T-helper 2 cell treated with Interferon-gamma antibody and Interleukin-4, amounts not matched to agents 100 ng/mL and 5 ng/mL, for 36 hours (primary cell): Measurements from ENCODE around the gene PALM2AKAP2. TPM values are rescaled to one million over a fixed set of nuclear protein-coding genes. Genes with fewer than 3 reads are reported as not detected.

Experiments used
- intact Hi-C: fragments of 100-400 bp; cut with micrococcal nuclease; formaldehyde crosslinking; loops from one replicate; pipeline ENCODE4 v1.15.1; 2023
- total RNA-seq: library from RNA; stranded (reverse); gene quantifications from 2 replicates; pipeline ENCODE4 v1.2.3, GENCODE V29; 2022

PALM2AKAP2 gene
- not detected in 2 replicates for total RNA-seq

DNA sequence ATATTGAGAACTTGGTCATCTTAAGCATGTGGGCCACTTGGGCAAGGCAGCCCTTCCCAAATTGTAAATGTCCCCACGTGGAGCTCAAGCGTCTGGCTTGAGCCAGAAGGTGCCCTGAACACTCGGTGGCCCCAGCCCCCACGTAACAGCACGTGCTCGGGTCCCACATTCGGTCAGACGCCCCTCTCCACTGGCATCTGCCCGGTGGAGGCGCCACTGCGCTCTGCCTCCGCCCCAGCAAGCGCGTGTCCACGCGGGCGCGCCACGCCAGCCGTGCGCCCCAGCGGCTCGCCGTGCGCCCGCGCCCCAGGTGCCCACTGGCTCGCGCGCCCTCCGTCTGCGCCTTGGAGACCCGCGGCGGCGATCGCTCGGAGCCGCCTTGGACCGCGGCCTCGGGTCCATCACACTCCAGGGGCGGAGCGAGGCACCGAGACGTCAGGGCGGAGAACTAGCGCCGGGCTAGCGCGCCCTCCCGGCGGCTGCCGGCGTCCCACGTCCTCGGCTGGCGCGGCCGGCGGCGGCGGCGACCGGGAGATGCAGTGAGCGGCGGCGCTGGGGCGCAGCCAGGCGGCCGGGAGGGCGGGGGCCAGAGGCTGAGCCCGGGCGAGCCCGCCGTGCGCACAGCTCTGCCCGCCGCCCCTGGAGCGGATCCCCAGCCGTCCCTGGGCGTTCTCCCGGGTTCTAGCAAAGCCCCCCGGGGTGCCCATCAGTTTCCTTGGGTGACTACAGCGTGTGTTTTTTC is at the start of gene PALM2AKAP2:
TSS of gene PALM2AKAP2 (plus strand) at position 488 of the 742 bp plus-strand sequence. CDS start 291 bp downstream, outside the sequence.
- intact Hi-C loops, result no loop called here

- intact Hi-C loops, result no loop called here
Observed at GRCh38 chr9:109730228-109730627, 49.8 kb upstream of the PALM2AKAP2 start.

GRCh38 chr9:109733690-109734089 is 46.3 kb upstream of the PALM2AKAP2 start:
- intact Hi-C loops, result no loop called here

DNA sequence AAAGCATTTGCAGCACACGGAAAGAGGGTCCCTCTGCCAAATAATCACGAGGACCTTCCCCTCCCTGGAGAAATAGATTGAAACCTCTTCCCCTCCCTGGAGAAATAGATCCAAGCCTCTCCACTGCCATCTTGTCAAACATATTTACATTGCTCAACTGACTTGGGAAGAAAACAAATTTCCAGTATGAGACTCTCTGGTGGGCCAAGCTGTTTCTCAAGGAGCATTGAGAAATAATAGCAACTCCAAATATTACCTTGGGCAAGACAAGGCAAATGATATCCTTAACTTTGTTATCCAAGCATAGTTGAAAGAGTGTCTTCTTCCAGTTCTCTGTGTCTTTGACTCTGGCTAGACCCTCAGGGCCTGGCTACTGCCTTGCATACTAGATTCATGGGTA is 45.2 kb upstream of the PALM2AKAP2 start:
- intact Hi-C loops, result no loop called here

DNA sequence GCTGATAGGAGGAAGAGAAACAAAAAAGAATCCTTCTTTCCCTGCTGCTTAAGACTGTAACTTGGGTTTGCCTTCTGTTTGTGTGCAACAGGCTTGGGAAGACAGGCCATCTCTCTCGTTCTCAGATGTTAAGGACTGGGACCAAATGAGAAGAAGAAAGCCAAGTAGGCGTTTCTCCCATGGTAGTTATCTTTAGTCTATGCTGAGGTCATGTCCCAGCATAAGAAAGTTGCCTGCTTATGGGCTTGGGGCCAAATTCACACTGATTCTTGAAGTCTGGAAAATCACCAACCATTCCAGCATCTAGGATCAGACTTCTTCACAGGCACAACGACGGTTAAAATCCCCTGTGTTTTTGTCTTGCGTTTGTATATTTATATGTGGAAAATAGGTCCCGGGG is 44.2 kb upstream of the PALM2AKAP2 start:
- intact Hi-C loops, result no loop called here

DNA sequence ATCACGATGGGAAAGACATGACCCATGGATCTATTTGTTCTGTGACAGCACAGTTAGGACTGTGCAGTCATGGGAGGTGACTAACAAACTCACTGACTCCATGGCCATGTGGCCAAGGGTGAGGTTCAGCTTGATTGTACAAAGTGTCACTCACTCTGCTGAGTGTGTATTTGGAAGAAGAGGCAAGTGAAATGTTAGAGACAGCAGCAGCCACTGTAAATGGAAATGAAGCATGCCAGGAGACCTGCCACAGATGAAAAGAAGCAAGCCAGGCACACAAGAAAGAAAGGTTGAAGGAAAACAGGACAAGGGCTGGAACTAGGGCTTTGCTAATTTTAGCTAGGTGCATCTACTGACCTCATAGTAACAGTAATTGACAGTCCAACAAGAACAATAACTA is 42.7 kb upstream of the PALM2AKAP2 start:
- intact Hi-C loops, result no loop called here

GRCh38 chr9:109739760-109740159 is 40.2 kb upstream of the PALM2AKAP2 start:
- intact Hi-C loops, result no loop called here

DNA sequence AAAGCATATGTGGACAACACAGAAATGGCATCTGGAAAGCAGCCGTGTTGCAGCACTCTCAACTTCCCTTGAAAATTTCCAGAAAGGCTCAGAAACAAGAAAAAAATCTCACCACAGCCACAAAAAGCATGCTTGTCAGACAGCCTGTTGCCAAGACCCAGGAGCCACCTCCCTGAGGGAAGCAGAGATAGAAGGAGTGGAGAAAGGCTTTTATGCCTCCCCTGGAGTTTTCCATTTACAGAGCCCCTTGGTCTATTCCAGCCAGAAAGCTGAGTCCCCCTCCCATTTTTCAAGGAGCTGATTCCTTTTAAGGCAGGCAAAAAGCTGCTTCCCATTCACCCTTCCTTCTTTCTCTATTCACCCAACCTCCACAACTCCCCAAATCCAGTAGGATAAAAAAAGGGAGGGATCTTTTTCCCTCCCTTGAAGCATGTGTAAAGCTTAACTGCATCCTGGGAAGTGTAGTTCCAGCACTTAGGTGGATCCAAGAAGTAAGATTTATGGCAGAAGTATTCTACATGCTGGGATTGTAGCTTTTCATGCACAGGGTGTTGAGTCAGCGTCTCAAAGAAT is 37.1 kb upstream of the PALM2AKAP2 start:
- intact Hi-C loops, result no loop called here

- intact Hi-C loops, result no loop called here
Observed at GRCh38 chr9:109743696-109744095, 36.3 kb upstream of the PALM2AKAP2 start.

GRCh38 chr9:109745335-109746283 is 34.4 kb upstream of the PALM2AKAP2 start:
- intact Hi-C loops, result no loop called here

GRCh38 chr9:109751253-109751652 is 28.7 kb upstream of the PALM2AKAP2 start:
- intact Hi-C loops, result no loop called here

- intact Hi-C loops, result no loop called here
Observed at GRCh38 chr9:109753308-109753707, 26.7 kb upstream of the PALM2AKAP2 start.

GRCh38 chr9:109755040-109755439 is 25.0 kb upstream of the PALM2AKAP2 start:
- intact Hi-C loops, result no loop called here

GRCh38 chr9:109759589-109759988 is 20.4 kb upstream of the PALM2AKAP2 start:
- intact Hi-C loops, result no loop called here

DNA sequence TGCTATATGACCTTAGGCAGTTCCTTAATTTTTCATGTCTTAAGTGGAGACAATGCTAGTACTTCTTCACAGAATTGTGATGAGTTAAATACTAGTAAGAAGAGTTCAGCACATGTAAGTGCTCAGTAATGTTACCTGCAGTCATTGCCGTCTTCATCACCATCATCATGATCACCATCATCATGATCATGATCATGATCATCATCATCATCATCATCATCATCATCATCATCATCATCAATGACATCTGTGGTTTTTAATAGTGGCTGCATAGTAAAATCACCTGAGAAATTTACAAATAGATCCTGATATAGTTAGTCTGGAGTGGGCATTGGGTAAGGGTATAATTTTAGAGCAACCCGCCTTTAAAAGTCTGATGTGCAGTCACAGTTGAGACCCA is 14.7 kb upstream of the PALM2AKAP2 start:
- intact Hi-C loops, result no loop called here

DNA sequence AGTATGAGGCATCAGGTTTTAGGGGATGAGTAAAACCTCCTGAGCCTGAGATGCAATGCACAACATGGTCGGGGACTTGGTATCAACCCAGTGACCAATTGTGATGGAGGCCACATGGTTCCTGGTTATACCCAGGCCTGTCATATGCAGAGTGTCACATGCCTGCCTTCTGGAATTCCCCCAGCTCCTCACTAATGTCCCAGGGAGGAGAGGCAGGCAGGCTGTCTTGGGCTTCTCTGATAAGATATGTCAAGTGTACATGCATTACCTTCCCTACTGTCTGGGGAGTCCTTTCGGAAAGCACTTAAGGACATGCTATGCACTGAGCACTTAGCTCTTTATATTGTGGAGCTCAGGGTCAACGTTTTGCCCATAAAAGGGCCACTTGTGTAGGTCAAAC is 14.2 kb upstream of the PALM2AKAP2 start:
- intact Hi-C loops, result no loop called here

DNA sequence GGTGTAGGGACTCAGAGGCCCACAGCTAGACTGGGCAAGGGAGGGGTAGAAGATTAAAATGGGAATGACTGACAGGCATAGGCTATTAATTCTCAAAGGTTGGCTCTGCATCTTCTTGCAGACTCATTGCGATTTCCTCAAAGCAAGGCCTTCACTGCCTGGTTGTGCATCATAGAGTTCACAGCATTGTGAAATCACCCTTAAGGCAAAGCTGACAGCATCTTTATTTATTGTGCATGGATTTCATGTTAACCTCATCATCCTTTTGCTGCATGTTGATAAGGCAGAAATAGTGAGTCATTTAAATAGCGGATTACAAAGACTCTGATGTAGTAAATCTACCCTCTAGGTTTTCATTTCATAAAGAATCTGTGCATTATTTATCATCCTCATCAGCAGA is 13.6 kb upstream of the PALM2AKAP2 start:
- intact Hi-C loops, result no loop called here

DNA sequence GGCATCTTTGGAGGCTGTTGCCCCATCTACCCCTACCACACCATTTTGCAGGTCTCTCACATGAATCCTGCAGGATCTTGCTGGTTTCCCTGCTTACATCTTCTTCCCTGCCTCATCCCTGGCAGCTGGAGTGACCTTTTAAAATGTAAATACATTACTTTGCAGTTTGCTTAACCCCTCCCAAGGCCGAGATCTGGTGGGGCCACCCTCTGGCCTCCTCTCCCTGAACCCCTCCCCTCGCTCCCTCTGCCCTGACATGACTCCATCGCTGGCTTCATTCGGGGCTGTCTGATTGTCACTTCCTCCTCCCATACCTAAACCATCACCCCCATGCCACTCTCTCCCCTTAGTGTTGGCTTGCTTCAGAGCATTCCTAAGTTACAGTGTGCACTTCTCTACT is 12.6 kb upstream of the PALM2AKAP2 start:
- intact Hi-C loops, result no loop called here

DNA sequence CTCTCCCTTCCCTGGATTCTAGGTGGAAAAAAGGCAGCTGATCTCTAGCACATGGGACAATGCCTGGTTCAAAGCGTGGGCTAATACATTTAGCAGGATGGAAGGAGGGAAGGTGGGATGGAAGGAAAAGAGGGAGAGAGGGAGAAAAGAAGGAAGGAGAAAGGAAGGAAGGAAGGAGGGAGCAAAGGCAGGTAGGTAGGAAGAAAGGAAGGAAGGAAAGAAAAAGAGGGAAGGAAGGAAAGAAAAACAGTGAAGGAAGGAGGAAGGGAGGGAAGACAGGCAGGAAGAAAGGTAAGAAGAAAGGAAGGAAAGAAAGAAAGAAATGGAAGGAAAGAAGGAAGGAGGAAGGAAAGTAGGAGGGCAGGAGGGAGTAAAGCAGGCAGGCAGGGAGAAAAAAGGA is 12.2 kb upstream of the PALM2AKAP2 start:
- intact Hi-C loops, result no loop called here

- intact Hi-C loops, result no loop called here
Observed at GRCh38 chr9:109769250-109769649, 10.7 kb upstream of the PALM2AKAP2 start.

DNA sequence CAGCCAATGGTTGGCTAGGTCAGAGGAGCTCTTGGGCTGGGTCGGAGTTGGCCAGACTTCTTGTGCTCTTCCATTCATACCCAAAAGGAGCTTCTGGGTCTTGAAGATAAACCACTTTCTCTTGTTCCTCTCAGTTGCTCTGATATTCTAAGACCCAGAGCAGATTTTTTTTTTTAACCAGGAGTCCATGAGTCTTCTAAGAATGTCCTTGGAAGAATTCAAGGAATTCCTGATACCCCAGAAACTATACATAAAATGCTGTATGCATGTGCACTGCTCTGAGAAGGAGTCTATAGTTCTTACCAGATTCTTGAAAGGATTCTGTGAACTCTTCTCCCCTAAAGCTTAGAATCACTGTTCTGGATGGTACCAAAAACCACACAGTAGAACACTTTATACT is 9.9 kb upstream of the PALM2AKAP2 start:
- intact Hi-C loops, result no loop called here

DNA sequence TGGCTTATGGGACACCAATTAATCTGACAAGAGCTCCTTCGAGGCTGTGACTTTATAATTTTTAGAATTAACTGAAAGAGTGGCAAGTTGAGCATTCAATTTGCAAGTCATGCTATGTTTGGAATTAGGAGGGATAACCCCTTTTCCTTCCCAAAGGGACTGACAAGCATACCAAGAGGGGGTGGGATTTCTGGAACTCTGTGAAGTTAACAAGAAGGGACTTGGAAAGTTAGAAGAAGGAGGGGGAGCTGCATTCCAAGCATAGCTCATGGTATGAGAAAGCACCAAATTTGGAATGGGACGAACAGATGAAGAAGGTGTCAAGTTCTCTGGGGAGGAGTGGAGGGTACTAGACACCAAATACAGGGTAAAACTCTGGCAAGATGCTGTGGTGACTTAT is 8.9 kb upstream of the PALM2AKAP2 start:
- intact Hi-C loops, result no loop called here
